ENCODE measurements around the gene KRT4. TPM values are rescaled to one million over a fixed set of nuclear protein-coding genes. Genes with fewer than 3 reads are reported as not detected.
"Not testable (repeated sequence)": the region's sequence is repeated elsewhere in the genome, so short reads cannot be mapped to it uniquely, and the experiment has no call there.

KRT4 gene
- total RNA-seq, 1 experiment from 2014 or later: 20.7 TPM

DNA sequence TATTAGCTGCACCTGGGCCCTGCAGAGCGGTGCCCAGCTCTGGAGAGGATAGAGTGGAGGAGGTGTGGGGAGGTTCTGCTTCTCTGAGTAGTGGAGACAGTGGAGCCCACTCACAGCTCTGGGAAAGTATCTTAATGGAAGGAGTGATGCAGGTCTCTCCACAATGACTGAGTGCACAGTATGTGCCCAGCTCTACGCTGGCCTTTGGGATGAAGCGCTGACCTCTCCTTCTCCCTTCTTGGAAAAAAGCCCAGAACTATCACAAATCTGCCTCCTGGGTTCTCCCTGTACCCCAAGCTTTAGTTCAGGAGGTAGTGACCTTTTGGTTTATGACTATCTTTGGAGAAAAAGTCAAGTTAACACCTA, 17.5 kb downstream of the KRT4 start:
- TF ChIP-seq EZH2 (IDR thresholded peaks at IDR 0.05; ENCODE audit: low read length, unreplicated experiment) (no peak), EZH2phosphoT487 (IDR thresholded peaks at IDR 0.05; ENCODE audit: borderline replicate concordance, low read length) (no peak)
- TF ChIP-seq, protein P1, sequence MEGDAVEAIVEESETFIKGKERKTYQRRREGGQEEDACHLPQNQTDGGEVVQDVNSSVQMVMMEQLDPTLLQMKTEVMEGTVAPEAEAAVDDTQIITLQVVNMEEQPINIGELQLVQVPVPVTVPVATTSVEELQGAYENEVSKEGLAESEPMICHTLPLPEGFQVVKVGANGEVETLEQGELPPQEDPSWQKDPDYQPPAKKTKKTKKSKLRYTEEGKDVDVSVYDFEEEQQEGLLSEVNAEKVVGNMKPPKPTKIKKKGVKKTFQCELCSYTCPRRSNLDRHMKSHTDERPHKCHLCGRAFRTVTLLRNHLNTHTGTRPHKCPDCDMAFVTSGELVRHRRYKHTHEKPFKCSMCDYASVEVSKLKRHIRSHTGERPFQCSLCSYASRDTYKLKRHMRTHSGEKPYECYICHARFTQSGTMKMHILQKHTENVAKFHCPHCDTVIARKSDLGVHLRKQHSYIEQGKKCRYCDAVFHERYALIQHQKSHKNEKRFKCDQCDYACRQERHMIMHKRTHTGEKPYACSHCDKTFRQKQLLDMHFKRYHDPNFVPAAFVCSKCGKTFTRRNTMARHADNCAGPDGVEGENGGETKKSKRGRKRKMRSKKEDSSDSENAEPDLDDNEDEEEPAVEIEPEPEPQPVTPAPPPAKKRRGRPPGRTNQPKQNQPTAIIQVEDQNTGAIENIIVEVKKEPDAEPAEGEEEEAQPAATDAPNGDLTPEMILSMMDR (conservative IDR thresholded peaks at IDR 0.05; ENCODE audit: low read depth, low read length): no peak
- Histone ChIP-seq H3K4me3 (ENCODE audit: low read length) (no peak overlapping the region), H3F3A (ENCODE audit: low read length, unreplicated experiment) (no peaks in the 10 kb centered on the region), H3K27ac (ENCODE audit: low read length) (peak overlapping the region; percentile 89; the same call in 1 of the 2 replicates), H3K4me2 (ENCODE audit: low read length) (no peak overlapping the region), H4K20me1 (ENCODE audit: low read length) (no peaks in the 10 kb centered on the region), H3K27me3 (ENCODE audit: low read length) (no peaks in the 10 kb centered on the region), H3K9me2 (replicated peaks; ENCODE audit: low read length) (no peaks in the 10 kb centered on the region), H3K9ac (ENCODE audit: low read length) (no peak overlapping the region; the same call in 1 of the 2 replicates), H3K4me1 (ENCODE audit: insufficient read depth, low read length) (peaks cover 64% of the 10 kb centered on the region), H2AFZ (ENCODE audit: low read length) (no peak overlapping the region), H3K9me3 (ENCODE audit: low read length) (no peaks in the 10 kb centered on the region), H3K36me3 (ENCODE audit: low read depth, low read length) (no peaks in the 10 kb centered on the region), H3K79me2 (ENCODE audit: low read length) (no peaks in the 10 kb centered on the region)
- DNase-seq (no peak), ATAC-seq (no peak)
- CTCF ChIA-PET: no interaction called here
- intact Hi-C loops (cut with micrococcal nuclease): no loop called here
- POLR2A ChIA-PET (ENCODE audit: unreplicated experiment): no interaction called here
- BruUV-seq (replicated peaks): no TSS peak

DNA sequence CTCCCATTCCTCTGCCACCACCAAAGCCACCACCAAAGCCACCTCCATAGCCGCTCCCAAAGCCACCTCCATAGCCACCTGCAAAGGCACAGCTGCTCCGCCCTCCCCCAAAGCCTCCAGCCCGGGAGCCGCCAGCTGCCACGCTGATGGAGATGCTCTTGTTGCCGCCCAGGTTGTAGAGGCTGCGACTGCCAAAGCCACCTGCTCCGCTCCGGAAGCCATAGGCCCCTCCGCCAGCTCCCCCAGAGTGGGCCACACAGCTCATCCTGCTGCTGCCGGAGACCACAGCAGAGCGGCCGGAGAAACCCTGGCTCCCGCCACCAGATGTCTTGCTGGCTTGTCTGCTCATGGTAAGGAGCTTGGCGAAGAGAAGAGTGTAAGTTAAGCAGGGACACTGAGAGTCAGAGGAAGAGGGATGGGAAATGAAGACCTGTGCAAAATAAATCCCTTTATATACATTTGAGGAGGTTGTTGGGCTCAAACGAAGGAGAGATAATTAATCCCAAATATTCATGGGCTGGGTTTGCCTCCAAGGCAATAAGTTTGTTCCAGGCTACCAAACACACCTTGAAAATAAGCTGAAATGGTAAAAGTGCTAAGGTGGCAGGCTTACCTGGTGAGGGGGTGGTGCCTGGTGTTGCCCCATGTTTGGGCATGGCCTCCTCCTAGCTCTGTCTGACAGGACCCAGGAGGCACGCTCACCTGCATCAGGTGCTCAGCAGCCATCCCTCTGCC, 18.1 kb downstream of the KRT4 start, which contains the start of gene KRT3:
Gene KRT3, minus strand, starts transcription at position 424 of the 735 bp plus-strand sequence. Its CDS starts 75 bp downstream, at position 349.
- intact Hi-C loops (cut with micrococcal nuclease): no loop called here
- DNase-seq (no peak), ATAC-seq (no peak)
- no peaks in the 10 kb centered on the region for H3K9me2 ChIP-seq (replicated peaks; ENCODE audit: low read length)
- no TSS peak for BruUV-seq (replicated peaks)
- H3K27me3 ChIP-seq (ENCODE audit: low read length): no peaks in the 10 kb centered on the region
- H3F3A ChIP-seq (ENCODE audit: low read length, unreplicated experiment): no peaks in the 10 kb centered on the region
- H3K9ac ChIP-seq (ENCODE audit: low read length): peak within 1 kb of the TSS; percentile 71
- CTCF ChIA-PET: no interaction called here
- no peaks in the 10 kb centered on the region for H3K79me2 ChIP-seq (ENCODE audit: low read length)
- POLR2A ChIA-PET (ENCODE audit: unreplicated experiment): no interaction called here
- H4K20me1 ChIP-seq (ENCODE audit: low read length): no peaks in the 10 kb centered on the region
- peak within 1 kb of the TSS; percentile 96 for H3K27ac ChIP-seq (ENCODE audit: low read length)
- H3K4me2 ChIP-seq (ENCODE audit: low read length): peak within 1 kb of the TSS; percentile 32; the same call in 1 of the 2 replicates
- no peaks in the 10 kb centered on the region for H3K36me3 ChIP-seq (ENCODE audit: low read depth, low read length)
- TF ChIP-seq, protein P1 (conservative IDR thresholded peaks at IDR 0.05; ENCODE audit: low read depth, low read length): no peak
- no peak for TF ChIP-seq EZH2 (IDR thresholded peaks at IDR 0.05; ENCODE audit: low read length, unreplicated experiment)
- TF ChIP-seq EZH2phosphoT487 (IDR thresholded peaks at IDR 0.05; ENCODE audit: borderline replicate concordance, low read length): no peak
- H3K4me1 ChIP-seq (ENCODE audit: insufficient read depth, low read length): peaks cover 58% of the 10 kb centered on the region
- H3K9me3 ChIP-seq (ENCODE audit: low read length): no peaks in the 10 kb centered on the region
- H2AFZ ChIP-seq (ENCODE audit: low read length): no peak within 1 kb of the TSS
- H3K4me3 ChIP-seq (ENCODE audit: low read length): no peak within 1 kb of the TSS

DNA sequence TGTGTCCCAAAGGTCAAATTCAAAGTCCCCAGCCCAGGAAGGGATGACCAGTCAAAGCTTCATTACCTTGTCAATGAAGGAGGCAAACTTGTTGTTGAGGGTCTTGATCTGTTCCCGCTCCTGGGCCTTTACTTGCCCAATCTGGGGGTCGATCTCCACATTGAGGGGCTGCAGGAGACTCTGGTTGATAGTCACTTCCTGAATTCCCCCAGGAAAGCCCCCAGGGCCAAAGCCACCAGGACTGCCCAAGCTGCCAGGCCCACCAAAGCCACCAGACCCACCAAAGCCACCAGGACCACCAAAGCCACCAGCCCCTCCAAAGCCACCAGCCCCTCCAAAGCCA, 18.6 kb downstream of the KRT4 start:
- H4K20me1 ChIP-seq (ENCODE audit: low read length); BruUV-seq (replicated peaks); H3K9me3 ChIP-seq (ENCODE audit: low read length); H3K36me3 ChIP-seq (ENCODE audit: low read depth, low read length); H3F3A ChIP-seq (ENCODE audit: low read length, unreplicated experiment); H3K9me2 ChIP-seq (replicated peaks; ENCODE audit: low read length); H3K79me2 ChIP-seq (ENCODE audit: low read length); H3K27me3 ChIP-seq (ENCODE audit: low read length); H2AFZ ChIP-seq (ENCODE audit: low read length); POLR2A ChIA-PET (ENCODE audit: unreplicated experiment); ATAC-seq; intact Hi-C loops (cut with micrococcal nuclease); DNase-seq; H3K4me2 ChIP-seq (ENCODE audit: low read length); CTCF ChIA-PET; H3K4me3 ChIP-seq (ENCODE audit: low read length): not testable (repeated sequence)
- H3K9ac ChIP-seq (ENCODE audit: low read length): peak overlapping the region; percentile 71
- H3K4me1 ChIP-seq (ENCODE audit: insufficient read depth, low read length): peaks cover 53% of the 10 kb centered on the region
- peak overlapping the region; percentile 96 for H3K27ac ChIP-seq (ENCODE audit: low read length)
